Ishikawa (cell line): ENCODE data around the gene PLAAT3.

Experiments used
- CEBPB ChIP-seq: IDR thresholded peaks from 2 replicates; pipeline ENCODE4 v1.6.1; 2012
- CREB1 ChIP-seq: IDR thresholded peaks from 2 replicates; pipeline ENCODE4 v1.6.1; 2012; ENCODE audit warnings: low read depth
- EGR1 ChIP-seq: IDR thresholded peaks from 2 replicates; pipeline ENCODE4 v1.6.1; 2012
- EP300 ChIP-seq: IDR thresholded peaks from 2 replicates; pipeline ENCODE4 v1.6.1; 2012; ENCODE audit warnings: borderline replicate concordance
- FOXM1 ChIP-seq: IDR thresholded peaks from 2 replicates; pipeline ENCODE4 v1.6.1; 2012; ENCODE audit warnings: low read depth, borderline replicate concordance
- MAX ChIP-seq: IDR thresholded peaks from 2 replicates; pipeline ENCODE4 v1.6.1; 2012
- NFIC ChIP-seq: IDR thresholded peaks from 2 replicates; pipeline ENCODE4 v1.6.1; 2012
- RAD21 ChIP-seq: IDR thresholded peaks from 2 replicates; pipeline ENCODE4 v1.6.1; 2012; ENCODE audit warnings: low read depth
- REST ChIP-seq: IDR thresholded peaks from 2 replicates; pipeline ENCODE4 v1.6.1; 2012; ENCODE audit warnings: low read depth, mild to moderate bottlenecking
- TAF1 ChIP-seq: IDR thresholded peaks from 2 replicates; pipeline ENCODE4 v1.6.1; 2012; ENCODE audit warnings: low read depth, mild to moderate bottlenecking
- TCF12 ChIP-seq: IDR thresholded peaks from 2 replicates; pipeline ENCODE4 v1.6.1; 2012; ENCODE audit warnings: low read depth
- TEAD4 ChIP-seq: IDR thresholded peaks from 2 replicates; pipeline ENCODE4 v1.6.1; 2012
- USF1 ChIP-seq: IDR thresholded peaks from 2 replicates; pipeline ENCODE4 v1.6.1; 2012
- YY1 ChIP-seq: IDR thresholded peaks from 2 replicates; pipeline ENCODE4 v1.6.1; 2012; ENCODE audit warnings: low read depth
- ZBTB7A ChIP-seq: IDR thresholded peaks from 2 replicates; pipeline ENCODE4 v1.6.1; 2012; ENCODE audit warnings: low read depth

Gene PLAAT3

GRCh38 chr11:63623513-63624140 is 9.4 kb upstream of the PLAAT3 start:
- TF ChIP-seq EP300 = no peak
- TF ChIP-seq NFIC = no peak
- TF ChIP-seq YY1 = no peak
- TF ChIP-seq EGR1 = no peak
- no peak for TF ChIP-seq REST
- no peak for TF ChIP-seq TEAD4
- TF ChIP-seq USF1 = no peak

GRCh38 chr11:63622323-63622722 is 8.1 kb upstream of the PLAAT3 start:
- TF ChIP-seq TEAD4 (no peak), YY1 (no peak), TAF1 (no peak), MAX (no peak; the same call in 1 of the 2 replicates), ZBTB7A (no peak), CREB1 (no peak), FOXM1 (no peak), TCF12 (no peak)

GRCh38 chr11:63621071-63621470 is 6.8 kb upstream of the PLAAT3 start:
- TF ChIP-seq USF1 (no peak), CREB1 (no peak), RAD21 (no peak), EP300 (no peak), YY1 (no peak), FOXM1 (no peak), ZBTB7A (no peak), CEBPB (no peak), NFIC (no peak), EGR1 (no peak), REST (no peak)

- TF ChIP-seq USF1 (no peak), TAF1 (no peak), FOXM1 (no peak), REST (no peak)
Observed at GRCh38 chr11:63619967-63620366, 5.7 kb upstream of the PLAAT3 start.

GRCh38 chr11:63616953-63617352 is 2.7 kb upstream of the PLAAT3 start:
- no peak for TF ChIP-seq TCF12
- no peak for TF ChIP-seq TAF1
- no peak for TF ChIP-seq EP300
- TF ChIP-seq TEAD4 = no peak
- TF ChIP-seq USF1 = no peak
- TF ChIP-seq ZBTB7A = no peak
- TF ChIP-seq CEBPB = no peak
- no peak for TF ChIP-seq NFIC
- TF ChIP-seq FOXM1 = no peak
- TF ChIP-seq YY1 = no peak
- no peak for TF ChIP-seq CREB1
- no peak for TF ChIP-seq RAD21
- no peak for TF ChIP-seq MAX
- TF ChIP-seq EGR1 = no peak
- no peak for TF ChIP-seq REST
